ENCODE measurements around the gene NRXN3. TPM values are rescaled to one million over a fixed set of nuclear protein-coding genes. Genes with fewer than 3 reads are reported as not detected.

NRXN3 gene
- polyA plus RNA-seq (2011; rRNA removed), result 4.8 and 7.0 TPM in 2 replicates
- polyA minus RNA-seq (2011; rRNA and poly(A)+ RNA removed), result 5.9 and 9.8 TPM in 2 replicates

- ChIA-PET CTCF (no interaction called here), POLR2A (no interaction called here)
- H3K27me3 ChIP-seq (ENCODE audit: control insufficient read depth, insufficient read depth, low read length), result no peaks in the 10 kb centered on the region
- H3K4me3 ChIP-seq (ENCODE audit: low read depth, low read length), result no peak within 1 kb of the TSS
- no peak for TF ChIP-seq CTCF (IDR thresholded peaks at IDR 0.05; ENCODE audit: insufficient read depth, low read depth, low read length)
- H3K36me3 ChIP-seq (ENCODE audit: control insufficient read depth, insufficient read depth, low read length), result no peaks in the 10 kb centered on the region
- no peak for DNase-seq (ENCODE audit: low read depth)
These were observed at the start of gene NRXN3 for GRCh38 chr14:78170203-78170602. Gene NRXN3, plus strand, starts transcription at chr14:78170373. Its CDS starts 72,721 bp downstream, at chr14:78243094.

GRCh38 chr14:78122436-78122835 is 47.7 kb upstream of the NRXN3 start:
- ChIA-PET POLR2A (no interaction called here), CTCF (interaction anchor here (1.2 kb wide), 1 partner anchor 13 kb away, joined by 3 read pairs; no protein-coding TSS in a partner anchor)
- no peak for TF ChIP-seq CTCF (IDR thresholded peaks at IDR 0.05; ENCODE audit: insufficient read depth, low read depth, low read length)
- H3K4me3 ChIP-seq (ENCODE audit: low read depth, low read length), result no peak overlapping the region
- DNase-seq (ENCODE audit: low read depth), result no peak
- H3K36me3 ChIP-seq (ENCODE audit: control insufficient read depth, insufficient read depth, low read length), result no peaks in the 10 kb centered on the region
- no peaks in the 10 kb centered on the region for H3K27me3 ChIP-seq (ENCODE audit: control insufficient read depth, insufficient read depth, low read length)

GRCh38 chr14:78123650-78124253 is 46.4 kb upstream of the NRXN3 start:
- CTCF ChIA-PET, result interaction anchor here (1.2 kb wide), 1 partner anchor 12 kb away, joined by 3 read pairs; no protein-coding TSS in a partner anchor
- no peaks in the 10 kb centered on the region for H3K36me3 ChIP-seq (ENCODE audit: control insufficient read depth, insufficient read depth, low read length)
- no peak for TF ChIP-seq CTCF (IDR thresholded peaks at IDR 0.05; ENCODE audit: insufficient read depth, low read depth, low read length)

GRCh38 chr14:78127961-78128360 is 42.2 kb upstream of the NRXN3 start:
- no peak overlapping the region for H3K4me3 ChIP-seq (ENCODE audit: low read depth, low read length)
- POLR2A ChIA-PET, result no interaction called here
- no peak for DNase-seq (ENCODE audit: low read depth)
- no peaks in the 10 kb centered on the region for H3K27me3 ChIP-seq (ENCODE audit: control insufficient read depth, insufficient read depth, low read length)
- TF ChIP-seq CTCF (IDR thresholded peaks at IDR 0.05; ENCODE audit: insufficient read depth, low read depth, low read length), result no peak
- no peaks in the 10 kb centered on the region for H3K36me3 ChIP-seq (ENCODE audit: control insufficient read depth, insufficient read depth, low read length)
- CTCF ChIA-PET, result no interaction called here

More at GRCh38 chr14:78123650-78124253, 46.4 kb upstream of the NRXN3 start:
- Histone ChIP-seq H3K27me3 (ENCODE audit: control insufficient read depth, insufficient read depth, low read length) (no peaks in the 10 kb centered on the region), H3K4me3 (ENCODE audit: low read depth, low read length) (no peak overlapping the region)
- DNase-seq (ENCODE audit: low read depth), result no peak
- POLR2A ChIA-PET, result no interaction called here

GRCh38 chr14:78129375-78129774 is 40.8 kb upstream of the NRXN3 start:
- Histone ChIP-seq H3K4me3 (ENCODE audit: low read depth, low read length) (no peak overlapping the region), H3K27me3 (ENCODE audit: control insufficient read depth, insufficient read depth, low read length) (no peaks in the 10 kb centered on the region), H3K36me3 (ENCODE audit: control insufficient read depth, insufficient read depth, low read length) (no peaks in the 10 kb centered on the region)
- TF ChIP-seq CTCF (IDR thresholded peaks at IDR 0.05; ENCODE audit: insufficient read depth, low read depth, low read length), result no peak
- ChIA-PET CTCF (no interaction called here), POLR2A (no interaction called here)
- no peak for DNase-seq (ENCODE audit: low read depth)

Data from BJ (cell line).